ENCODE results near the gene LHFPL4. TPM values are rescaled to one million over a fixed set of nuclear protein-coding genes. Genes with fewer than 3 reads are reported as not detected.
A peak's percentile ranks its signal among the peaks of the same experiment; 100 is the strongest.

The LHFPL4 gene
- total RNA-seq, 1 donor from 2014 or later, result 0.32 TPM

GRCh38 chr3:9508781-9509180 lies 44.8 kb downstream of the LHFPL4 start:
- TF ChIP-seq EZH2phosphoT487 (IDR thresholded peaks at IDR 0.05), result no peak
- no peak for TF ChIP-seq CTCF (IDR thresholded peaks at IDR 0.05)
- TF ChIP-seq EZH2 (IDR thresholded peaks at IDR 0.05), result no peak
- no peaks in the 10 kb centered on the region for H3K4me1 ChIP-seq
- H3K4me3 ChIP-seq, result no peak overlapping the region
- no peak overlapping the region for H3K9ac ChIP-seq
- H3K9me3 ChIP-seq (ENCODE audit: low read depth), result no peaks in the 10 kb centered on the region
- no peak overlapping the region for H2AFZ ChIP-seq (replicated peaks)
- H3K36me3 ChIP-seq, result no peaks in the 10 kb centered on the region
- Mint-ChIP-seq H3K27me3 (ENCODE audit: insufficient read depth, low read depth) (peaks cover 20% of the 10 kb centered on the region), H3K27ac (no peak overlapping the region), H3K9me3 (no peaks in the 10 kb centered on the region), H3K4me1 (peaks cover 4% of the 10 kb centered on the region), H3K36me3 (no peaks in the 10 kb centered on the region), H3K4me3 (no peak overlapping the region)
- no peaks in the 10 kb centered on the region for H4K20me1 ChIP-seq (ENCODE audit: low read depth)
- peaks cover 19% of the 10 kb centered on the region for H3K27me3 ChIP-seq
- no peaks in the 10 kb centered on the region for H3F3A ChIP-seq (ENCODE audit: low read depth)
- peak; percentile 61 for DNase-seq (ENCODE audit: low spot score)
- no peak overlapping the region for H3K27ac ChIP-seq
- H3K4me2 ChIP-seq, result no peak overlapping the region
- no peaks in the 10 kb centered on the region for H3K79me2 ChIP-seq (ENCODE audit: low read depth)

- Histone ChIP-seq H3K4me2 (no peak overlapping the region), H3K9me3 (ENCODE audit: low read depth) (no peaks in the 10 kb centered on the region), H3K9ac (no peak overlapping the region), H2AFZ (replicated peaks) (no peak overlapping the region), H3K27me3 (peaks cover 19% of the 10 kb centered on the region), H3K4me3 (no peak overlapping the region), H3K36me3 (no peaks in the 10 kb centered on the region), H3K79me2 (ENCODE audit: low read depth) (no peaks in the 10 kb centered on the region), H4K20me1 (ENCODE audit: low read depth) (no peaks in the 10 kb centered on the region), H3F3A (ENCODE audit: low read depth) (no peaks in the 10 kb centered on the region), H3K4me1 (no peaks in the 10 kb centered on the region), H3K27ac (no peak overlapping the region)
- no peak for DNase-seq (ENCODE audit: low spot score)
- H3K27me3 Mint-ChIP-seq (ENCODE audit: insufficient read depth, low read depth), result peaks cover 20% of the 10 kb centered on the region
- peaks cover 4% of the 10 kb centered on the region for H3K4me1 Mint-ChIP-seq
- H3K9me3 Mint-ChIP-seq, result no peaks in the 10 kb centered on the region
- no peak overlapping the region for H3K4me3 Mint-ChIP-seq
- TF ChIP-seq CTCF (IDR thresholded peaks at IDR 0.05), result no peak
- no peak overlapping the region for H3K27ac Mint-ChIP-seq
- no peaks in the 10 kb centered on the region for H3K36me3 Mint-ChIP-seq
Observed at GRCh38 chr3:9507586-9508578, 45.7 kb downstream of the LHFPL4 start.

- TF ChIP-seq EZH2 (IDR thresholded peaks at IDR 0.05), result no peak
- no peak for TF ChIP-seq EZH2phosphoT487 (IDR thresholded peaks at IDR 0.05)
- peak; percentile 87 for TF ChIP-seq CTCF (IDR thresholded peaks at IDR 0.05)
- H3K4me3 Mint-ChIP-seq, result peak overlapping the region; percentile 57
- no peak overlapping the region for H3K27ac Mint-ChIP-seq
Observed at GRCh38 chr3:9503283-9503682, 50.3 kb downstream of the LHFPL4 start.

More at GRCh38 chr3:9503283-9503682, 50.3 kb downstream of the LHFPL4 start:
- Histone ChIP-seq H3K4me3 (no peak overlapping the region), H3F3A (ENCODE audit: low read depth) (no peaks in the 10 kb centered on the region), H2AFZ (replicated peaks) (no peak overlapping the region), H3K27me3 (peaks cover 23% of the 10 kb centered on the region), H3K27ac (no peak overlapping the region), H3K4me1 (no peaks in the 10 kb centered on the region), H3K9ac (no peak overlapping the region), H3K36me3 (no peaks in the 10 kb centered on the region), H3K9me3 (ENCODE audit: low read depth) (no peaks in the 10 kb centered on the region), H4K20me1 (ENCODE audit: low read depth) (no peaks in the 10 kb centered on the region), H3K4me2 (no peak overlapping the region), H3K79me2 (ENCODE audit: low read depth) (no peaks in the 10 kb centered on the region)
- Mint-ChIP-seq H3K9me3 (no peaks in the 10 kb centered on the region), H3K4me1 (peaks cover 9% of the 10 kb centered on the region), H3K36me3 (no peaks in the 10 kb centered on the region), H3K27me3 (ENCODE audit: insufficient read depth, low read depth) (peaks cover 22% of the 10 kb centered on the region)
- DNase-seq (ENCODE audit: low spot score), result peak; percentile 88

Measured in neural progenitor cell (in vitro differentiated cells).